Cardiac fibroblast (primary cell): Measurements from ENCODE around the gene CTRL.

Experiments
- DNase-seq, 2 donors: peaks; one replicate each; pipeline versions ENCODE4 v3.0.0 to v3.0.0-alpha.2; 2010; ENCODE audit warnings: low read depth in 2 of 2
- H3K4me3 ChIP-seq, 2 donors: replicated peaks in 1 of 2; 1 replicate in 1 of 2; 2 replicates in 1 of 2; pipeline ENCODE4 v1.5.1; 2011; ENCODE audit warnings: low read depth in 2 of 2, low read length in 2 of 2, mild to moderate bottlenecking in 2 of 2, moderate library complexity in 1 of 2
- CTCF ChIP-seq: IDR thresholded peaks from one replicate; pipeline ENCODE4 v1.5.1; 2011; ENCODE audit warnings: low read depth, mild to moderate bottlenecking, low read length, inconsistent platforms

Gene CTRL

GRCh38 chr16:67949645-67950044 is 18.0 kb upstream of the CTRL start:
- H3K4me3 ChIP-seq = no peak overlapping the region
- no peak for TF ChIP-seq CTCF

GRCh38 chr16:67948015-67948414 is 16.4 kb upstream of the CTRL start:
- DNase-seq = no peak
- no peak overlapping the region for H3K4me3 ChIP-seq
- TF ChIP-seq CTCF = no peak

More at GRCh38 chr16:67949645-67950044, 18.0 kb upstream of the CTRL start:
- DNase-seq = no peak

DNA sequence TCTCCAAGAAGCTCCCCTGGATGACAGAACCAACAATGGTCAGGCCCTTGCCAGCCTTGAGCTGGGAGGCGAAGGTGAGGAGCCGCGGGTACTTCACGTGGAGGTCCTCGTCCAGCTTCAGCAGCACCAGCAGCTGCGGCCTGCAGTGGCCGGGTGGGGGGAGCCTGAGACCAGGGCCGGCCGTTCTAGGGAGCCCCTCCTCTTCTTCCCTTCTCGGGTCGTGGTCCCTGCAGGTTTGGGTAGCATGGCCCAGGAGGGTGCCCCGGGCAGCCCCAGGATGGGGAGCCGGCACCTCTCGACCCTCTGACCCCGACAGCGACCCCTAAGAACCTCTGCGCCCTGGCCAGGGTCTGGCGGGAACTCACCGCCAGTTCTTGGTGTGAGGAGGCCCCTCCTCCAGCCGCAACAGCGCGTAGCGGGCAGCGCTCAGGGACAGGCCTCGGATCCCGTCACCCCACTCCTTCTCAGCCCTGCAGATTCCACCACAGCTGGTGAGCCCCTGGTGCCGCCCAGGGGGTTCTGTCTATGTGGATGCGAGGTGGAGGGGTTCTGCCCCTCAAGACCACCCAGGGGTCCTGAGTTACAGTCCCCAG is 15.4 kb upstream of the CTRL start:
- DNase-seq = no peak
- no peak overlapping the region for H3K4me3 ChIP-seq
- no peak for TF ChIP-seq CTCF

GRCh38 chr16:67946128-67946569 is 14.5 kb upstream of the CTRL start:
- no peak for TF ChIP-seq CTCF
- no peak for DNase-seq
- no peak overlapping the region for H3K4me3 ChIP-seq

DNA sequence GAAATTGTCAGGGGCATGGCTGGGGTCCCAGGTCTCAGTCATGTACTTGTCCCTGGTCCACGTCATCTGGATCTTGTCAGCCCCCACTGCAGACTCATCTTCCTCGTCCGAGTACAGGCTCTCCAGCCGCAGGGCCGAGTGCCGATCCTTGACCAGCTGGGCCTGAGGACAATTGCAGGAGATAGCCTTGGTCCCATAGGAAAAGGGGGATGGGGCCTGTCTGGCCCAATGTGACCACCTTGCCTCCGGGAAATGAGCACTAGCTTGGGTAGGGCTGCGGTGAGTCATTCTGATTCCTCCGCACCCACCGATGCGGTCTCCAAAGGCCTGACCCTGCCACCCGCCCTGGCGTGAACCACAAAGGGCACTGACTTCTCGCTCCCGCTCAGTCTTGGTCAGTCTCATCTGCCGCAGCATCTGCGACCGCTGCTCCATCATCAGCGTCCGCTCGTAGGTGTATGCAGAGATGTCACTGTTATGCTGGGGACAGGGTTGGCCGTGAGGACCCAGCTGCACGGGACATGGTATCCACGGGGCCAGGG is 13.8 kb upstream of the CTRL start:
- no peak overlapping the region for H3K4me3 ChIP-seq
- TF ChIP-seq CTCF = no peak
- DNase-seq = peak in 1 of 2 donors; percentile 77

DNA sequence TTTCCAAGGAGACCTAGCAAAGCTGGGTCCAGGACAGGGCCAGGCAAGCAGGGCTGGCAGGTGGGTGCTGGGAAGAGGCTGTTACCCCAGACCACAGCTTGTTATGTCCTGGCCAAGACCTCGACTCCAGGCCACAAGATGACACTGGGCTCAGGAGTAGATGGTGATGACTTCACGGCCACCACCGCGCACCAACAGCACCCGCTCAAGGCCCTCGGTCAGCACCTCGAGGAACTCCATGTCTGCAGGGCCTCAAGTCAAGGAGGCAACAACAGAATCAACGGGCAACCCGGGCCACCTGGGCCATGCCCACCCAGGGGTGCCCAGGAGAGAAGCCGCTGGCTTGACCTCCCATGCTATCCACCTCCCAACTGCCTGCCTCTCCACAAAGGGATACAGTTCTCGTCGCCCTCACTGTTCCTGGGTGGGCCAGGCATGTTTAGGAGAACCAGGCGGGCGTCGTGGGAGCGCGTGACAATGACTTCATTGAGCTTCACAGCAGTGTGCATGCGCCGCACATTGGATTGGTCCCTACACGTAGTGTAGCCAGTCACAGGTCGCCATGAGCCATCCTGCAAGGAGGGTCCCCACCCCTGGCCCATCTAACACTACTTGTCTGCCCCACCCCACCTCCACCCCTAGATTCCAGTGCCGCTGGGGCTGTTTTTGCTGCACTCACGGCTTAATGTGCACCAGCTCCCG is 13.2 kb upstream of the CTRL start:
- no peak overlapping the region for H3K4me3 ChIP-seq
- DNase-seq = no peak
- no peak for TF ChIP-seq CTCF
